GM06990 (cell line): ENCODE results near the gene HOXC9.

Experiments used
- DNase-seq: peaks from one replicate; pipeline ENCODE4 v3.0.0-alpha.2; 2011; ENCODE audit not compliant: insufficient read length; ENCODE audit errors: extremely low read depth
- H3K27me3 ChIP-seq: replicated peaks from 2 replicates; pipeline ENCODE4 v1.6.0; 2011; ENCODE audit warnings: low read length; ENCODE audit not compliant: control insufficient read depth, insufficient read depth
- H3K36me3 ChIP-seq: 2 replicates; pipeline ENCODE4 v1.5.1; 2011; ENCODE audit warnings: low read length; ENCODE audit not compliant: control insufficient read depth, insufficient read depth
- H3K4me3 ChIP-seq: replicated peaks from 2 replicates; pipeline ENCODE4 v1.5.1; 2011; ENCODE audit warnings: low read depth, mild to moderate bottlenecking, control low read depth, low read length
- TF ChIP-seq, protein P1 (sequence below): IDR thresholded peaks from 2 replicates; pipeline ENCODE4 v1.5.1; 2011; ENCODE audit warnings: low read length, control low read depth, mild to moderate bottlenecking, inconsistent platforms; ENCODE audit not compliant: insufficient read depth, poor library complexity, severe bottlenecking

HOXC9 gene

GRCh38 chr12:53952871-53953734, 46.9 kb upstream of the HOXC9 start:
- DNase-seq: no peak
- Histone ChIP-seq H3K36me3 (no peaks in the 10 kb centered on the region), H3K27me3 (peaks cover 5% of the 10 kb centered on the region), H3K4me3 (no peak overlapping the region)
- TF ChIP-seq, protein P1, sequence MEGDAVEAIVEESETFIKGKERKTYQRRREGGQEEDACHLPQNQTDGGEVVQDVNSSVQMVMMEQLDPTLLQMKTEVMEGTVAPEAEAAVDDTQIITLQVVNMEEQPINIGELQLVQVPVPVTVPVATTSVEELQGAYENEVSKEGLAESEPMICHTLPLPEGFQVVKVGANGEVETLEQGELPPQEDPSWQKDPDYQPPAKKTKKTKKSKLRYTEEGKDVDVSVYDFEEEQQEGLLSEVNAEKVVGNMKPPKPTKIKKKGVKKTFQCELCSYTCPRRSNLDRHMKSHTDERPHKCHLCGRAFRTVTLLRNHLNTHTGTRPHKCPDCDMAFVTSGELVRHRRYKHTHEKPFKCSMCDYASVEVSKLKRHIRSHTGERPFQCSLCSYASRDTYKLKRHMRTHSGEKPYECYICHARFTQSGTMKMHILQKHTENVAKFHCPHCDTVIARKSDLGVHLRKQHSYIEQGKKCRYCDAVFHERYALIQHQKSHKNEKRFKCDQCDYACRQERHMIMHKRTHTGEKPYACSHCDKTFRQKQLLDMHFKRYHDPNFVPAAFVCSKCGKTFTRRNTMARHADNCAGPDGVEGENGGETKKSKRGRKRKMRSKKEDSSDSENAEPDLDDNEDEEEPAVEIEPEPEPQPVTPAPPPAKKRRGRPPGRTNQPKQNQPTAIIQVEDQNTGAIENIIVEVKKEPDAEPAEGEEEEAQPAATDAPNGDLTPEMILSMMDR: no peak

GRCh38 chr12:53953831-53954693, 45.9 kb upstream of the HOXC9 start:
- no peaks in the 10 kb centered on the region for H3K36me3 ChIP-seq
- H3K27me3 ChIP-seq: peaks cover 7% of the 10 kb centered on the region
- no peak overlapping the region for H3K4me3 ChIP-seq
- no peak for DNase-seq
- TF ChIP-seq, protein P1: no peak

GRCh38 chr12:53954694-53955035, 45.3 kb upstream of the HOXC9 start, which contains the start of gene HOXC12:
Gene HOXC12, plus strand, starts transcription at chr12:53954903. Its CDS starts 27 bp downstream, at chr12:53954930.
- no peak within 1 kb of the TSS for H3K4me3 ChIP-seq
- no peak for DNase-seq
- TF ChIP-seq, protein P1: no peak
- no peaks in the 10 kb centered on the region for H3K36me3 ChIP-seq
- peaks cover 7% of the 10 kb centered on the region for H3K27me3 ChIP-seq

DNA sequence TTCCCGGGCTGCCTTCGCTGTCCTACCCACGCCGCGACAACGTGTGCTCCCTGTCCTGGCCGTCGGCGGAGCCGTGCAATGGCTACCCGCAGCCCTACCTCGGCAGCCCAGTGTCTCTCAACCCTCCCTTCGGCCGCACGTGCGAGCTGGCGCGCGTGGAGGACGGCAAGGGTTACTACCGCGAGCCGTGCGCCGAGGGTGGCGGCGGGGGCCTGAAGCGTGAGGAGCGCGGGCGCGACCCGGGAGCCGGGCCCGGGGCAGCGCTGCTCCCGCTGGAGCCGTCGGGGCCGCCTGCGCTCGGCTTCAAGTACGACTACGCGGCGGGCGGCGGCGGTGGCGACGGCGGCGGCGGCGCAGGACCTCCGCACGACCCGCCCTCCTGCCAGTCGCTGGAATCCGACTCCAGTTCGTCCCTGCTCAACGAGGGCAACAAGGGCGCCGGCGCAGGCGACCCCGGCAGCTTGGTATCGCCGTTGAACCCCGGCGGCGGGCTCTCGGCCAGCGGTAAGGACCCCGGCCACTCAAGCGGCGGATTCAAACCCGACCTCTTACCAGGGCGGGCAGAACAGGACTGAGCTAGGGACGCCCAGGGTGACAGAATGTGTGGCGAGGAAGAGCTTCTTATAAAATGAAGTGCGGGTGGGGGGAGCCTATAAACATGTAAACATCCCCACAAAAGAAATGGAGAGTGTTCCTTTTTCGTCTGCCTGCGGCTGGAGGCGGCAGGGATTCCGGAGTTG, 44.8 kb upstream of the HOXC9 start:
- H3K27me3 ChIP-seq: peaks cover 9% of the 10 kb centered on the region
- H3K4me3 ChIP-seq: no peak overlapping the region
- H3K36me3 ChIP-seq: no peaks in the 10 kb centered on the region
- DNase-seq: no peak
- TF ChIP-seq, protein P1: no peak

DNA sequence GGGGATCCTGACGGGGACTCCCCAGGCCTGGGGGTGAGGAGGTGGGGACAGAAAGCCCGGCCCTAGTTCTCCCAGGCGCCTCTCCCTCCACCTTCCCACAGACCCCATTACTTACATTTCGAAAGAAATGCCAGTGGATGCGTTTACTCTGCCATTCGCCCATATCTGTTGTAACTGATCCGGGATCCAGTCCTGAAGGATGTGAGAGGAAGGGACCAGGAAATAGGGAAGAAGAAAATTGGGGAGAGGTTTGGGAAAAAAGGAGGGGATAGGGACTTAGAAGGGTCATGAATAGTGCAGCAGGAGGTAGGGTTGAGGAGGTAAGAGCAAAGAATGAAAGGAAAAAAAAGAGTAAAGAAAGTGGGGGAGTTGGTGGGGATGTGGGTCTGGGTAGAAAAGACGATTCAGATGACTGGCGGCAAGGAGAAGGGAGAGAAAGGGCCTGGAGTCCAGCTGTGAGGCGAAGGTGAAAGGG, 44.1 kb upstream of the HOXC9 start:
- no peak for DNase-seq
- H3K4me3 ChIP-seq: no peak overlapping the region
- H3K27me3 ChIP-seq: peaks cover 9% of the 10 kb centered on the region
- TF ChIP-seq, protein P1: no peak
- no peaks in the 10 kb centered on the region for H3K36me3 ChIP-seq
